ENCODE data around the gene SEC63.
"Not testable (repeated sequence)": the region's sequence is repeated elsewhere in the genome, so short reads cannot be mapped to it uniquely, and the experiment has no call there.

The SEC63 gene

DNA sequence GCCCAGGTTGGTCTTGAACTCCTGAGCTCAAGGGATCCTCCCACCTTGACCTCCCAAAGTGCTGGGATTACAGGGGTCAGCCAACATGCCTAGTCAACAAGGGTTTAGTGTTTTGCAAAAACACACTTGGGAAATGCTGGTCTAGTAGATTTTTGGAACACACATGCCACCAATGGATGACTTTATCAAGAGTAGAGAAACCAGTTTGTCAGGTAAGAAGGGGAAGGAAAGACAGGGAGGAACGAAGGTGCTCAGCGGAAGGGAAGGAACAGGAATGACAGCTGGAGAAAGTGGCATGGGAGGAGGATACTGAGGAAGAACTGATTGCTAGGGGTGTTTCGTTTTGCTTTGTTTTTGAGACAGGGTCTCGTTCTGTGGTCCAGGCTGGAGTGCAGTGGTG is 15.6 kb upstream of the SEC63 start:
- DNase-seq (ENCODE audit: low spot score) = no peak

DNA sequence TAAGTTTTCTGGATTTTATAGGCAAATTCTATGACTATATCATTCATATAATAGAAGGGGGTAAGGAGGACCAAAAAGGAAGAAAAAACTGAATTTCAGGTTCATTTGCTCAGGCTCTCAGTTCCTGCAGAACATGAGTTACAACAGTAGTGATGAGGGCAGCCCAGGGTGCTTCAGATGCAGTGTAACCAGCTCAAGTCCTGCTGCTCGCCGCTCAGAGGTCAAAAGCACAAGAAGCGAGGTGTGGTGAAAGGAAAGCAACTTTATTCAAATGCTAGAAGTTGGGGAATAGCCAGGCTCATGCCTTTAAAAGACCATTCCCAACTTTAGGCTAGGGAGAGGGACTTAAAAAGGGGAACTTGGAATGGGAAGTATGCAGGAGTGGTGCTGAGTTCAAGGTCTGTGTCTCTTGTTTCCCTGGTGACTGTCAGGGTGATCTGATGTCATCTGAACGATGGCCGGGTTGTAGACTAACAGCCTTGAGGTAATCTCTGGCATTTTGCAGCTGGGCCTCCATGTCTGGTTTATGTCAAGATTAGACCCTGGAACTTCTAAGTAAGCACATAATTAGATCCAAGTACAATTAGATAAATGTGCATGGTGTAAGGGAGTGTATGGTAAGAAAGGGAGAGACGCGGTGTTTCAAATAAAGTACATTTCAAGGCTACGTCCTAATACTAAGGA is 14.5 kb upstream of the SEC63 start:
- no peak for DNase-seq (ENCODE audit: low spot score)

- no peak for DNase-seq (ENCODE audit: low spot score)
Observed at GRCh38 chr6:107971181-107971580, 13.2 kb upstream of the SEC63 start.

DNA sequence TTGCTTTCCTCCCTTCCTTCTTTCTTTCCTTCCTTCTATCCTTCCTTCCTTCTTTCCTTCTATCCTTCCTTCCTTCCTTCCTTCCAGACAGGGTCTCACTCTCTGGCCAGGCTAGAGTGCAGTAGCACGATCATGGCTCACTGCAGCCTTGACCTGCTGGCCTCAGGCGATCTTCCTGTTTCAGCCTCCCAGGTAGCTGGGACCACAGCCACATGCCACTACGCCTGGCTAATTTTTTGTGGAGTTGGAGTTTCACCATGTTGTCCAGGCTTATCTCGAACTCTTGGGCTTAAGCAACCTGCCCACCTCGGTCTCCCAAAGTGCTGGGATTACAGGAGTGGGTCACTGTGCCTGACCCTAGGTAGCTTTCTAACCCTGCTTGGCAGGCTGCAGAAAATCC is 12.2 kb upstream of the SEC63 start:
- DNase-seq (ENCODE audit: low spot score) = no peak

DNA sequence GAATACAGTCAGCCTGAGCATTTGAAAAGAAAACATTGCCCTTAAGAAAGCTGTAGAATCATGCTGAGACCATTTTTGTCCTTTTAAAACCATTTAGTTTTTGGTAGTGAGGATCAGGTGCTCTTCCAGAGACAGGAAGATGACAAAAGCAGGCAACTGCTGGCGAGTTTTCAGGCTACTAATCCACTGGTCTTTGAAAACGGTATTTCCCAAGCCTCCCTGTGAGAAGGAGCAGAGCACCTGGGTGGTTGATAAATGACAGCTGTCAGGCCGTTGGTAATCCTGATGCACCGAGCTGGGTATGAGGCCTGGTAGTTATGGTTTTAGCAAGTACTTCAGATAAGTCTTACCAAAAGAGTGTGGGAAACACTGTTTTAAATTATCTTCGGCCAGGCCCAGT is 10.1 kb upstream of the SEC63 start:
- no peak for DNase-seq (ENCODE audit: low spot score)

- DNase-seq (ENCODE audit: low spot score) = no peak
Observed at GRCh38 chr6:107965746-107966145, 7.7 kb upstream of the SEC63 start.

DNA sequence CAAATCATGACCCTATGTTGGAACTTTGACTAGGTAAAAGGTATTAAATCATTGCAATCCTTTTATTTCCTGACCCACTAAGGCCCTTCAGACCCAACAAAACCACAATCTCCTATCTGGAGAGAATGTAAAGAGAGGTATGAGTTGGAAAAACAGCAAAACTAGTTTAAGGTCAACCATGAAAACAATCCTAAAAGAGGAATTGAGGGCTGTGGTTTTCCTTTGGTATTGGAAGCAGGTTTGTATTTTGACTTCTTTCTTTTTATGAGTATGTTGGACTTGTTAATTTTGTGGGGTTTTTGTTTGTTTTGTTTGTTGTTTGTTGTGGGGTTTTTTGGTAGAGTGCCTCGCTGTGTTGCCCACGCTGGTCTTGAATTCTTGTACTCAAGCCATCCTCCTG is 4.7 kb upstream of the SEC63 start:
- DNase-seq (ENCODE audit: low spot score) = no peak

DNA sequence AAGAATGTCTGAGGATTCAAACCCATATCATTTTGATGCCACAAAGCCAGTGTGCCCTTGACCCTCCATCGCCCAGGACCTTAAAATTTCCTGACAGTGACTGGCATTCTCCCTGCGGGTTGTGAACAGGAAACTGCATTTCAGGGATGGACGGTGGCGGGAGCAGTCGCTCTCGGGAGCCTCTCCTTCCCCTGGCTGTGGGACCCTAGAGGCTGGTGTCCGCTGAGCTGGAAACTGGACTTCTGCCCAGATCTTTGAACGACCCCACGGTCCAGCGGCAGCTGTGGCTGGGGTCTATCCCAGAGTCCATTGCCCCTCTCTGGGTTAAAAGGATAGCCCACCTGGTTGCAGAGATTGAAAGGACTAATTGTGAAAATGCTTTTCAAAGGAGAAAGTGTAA is 1.4 kb upstream of the SEC63 start:
- DNase-seq (ENCODE audit: low spot score) = no peak

- not testable (repeated sequence) for DNase-seq (ENCODE audit: low spot score)
Observed at GRCh38 chr6:107958689-107959362, 818 bp upstream of the SEC63 start.

DNA sequence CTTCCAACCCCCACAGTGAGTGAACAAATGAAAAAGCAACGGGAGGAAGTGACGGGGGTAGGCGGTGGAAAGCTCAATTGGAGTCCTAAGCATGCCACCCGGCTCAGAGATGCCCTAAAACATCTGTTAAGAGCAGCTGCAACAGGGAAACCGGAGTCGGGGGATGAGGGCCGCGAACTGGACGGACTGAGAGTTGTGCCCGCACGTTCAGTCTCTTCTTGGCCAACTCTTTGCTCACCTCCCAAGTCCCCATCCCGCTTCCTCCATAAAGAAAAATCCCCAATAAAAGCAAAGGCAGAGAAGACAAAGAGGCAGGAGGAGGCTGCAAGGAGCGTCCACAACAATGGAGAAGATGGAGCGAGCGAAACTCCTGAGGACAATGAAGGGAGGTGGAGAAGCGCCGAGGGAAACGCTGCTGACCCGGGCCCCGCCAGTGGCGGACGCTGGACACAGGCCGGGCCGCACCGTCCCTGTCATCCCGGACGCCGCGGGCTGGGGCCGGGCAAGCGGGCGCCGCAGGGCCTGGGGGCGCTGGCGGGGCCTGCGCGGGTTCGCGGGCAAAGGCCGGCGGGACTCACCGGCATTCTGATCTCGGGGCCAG is 600 bp downstream of the SEC63 start:
- DNase-seq (ENCODE audit: low spot score) = peak; percentile 57

DNA sequence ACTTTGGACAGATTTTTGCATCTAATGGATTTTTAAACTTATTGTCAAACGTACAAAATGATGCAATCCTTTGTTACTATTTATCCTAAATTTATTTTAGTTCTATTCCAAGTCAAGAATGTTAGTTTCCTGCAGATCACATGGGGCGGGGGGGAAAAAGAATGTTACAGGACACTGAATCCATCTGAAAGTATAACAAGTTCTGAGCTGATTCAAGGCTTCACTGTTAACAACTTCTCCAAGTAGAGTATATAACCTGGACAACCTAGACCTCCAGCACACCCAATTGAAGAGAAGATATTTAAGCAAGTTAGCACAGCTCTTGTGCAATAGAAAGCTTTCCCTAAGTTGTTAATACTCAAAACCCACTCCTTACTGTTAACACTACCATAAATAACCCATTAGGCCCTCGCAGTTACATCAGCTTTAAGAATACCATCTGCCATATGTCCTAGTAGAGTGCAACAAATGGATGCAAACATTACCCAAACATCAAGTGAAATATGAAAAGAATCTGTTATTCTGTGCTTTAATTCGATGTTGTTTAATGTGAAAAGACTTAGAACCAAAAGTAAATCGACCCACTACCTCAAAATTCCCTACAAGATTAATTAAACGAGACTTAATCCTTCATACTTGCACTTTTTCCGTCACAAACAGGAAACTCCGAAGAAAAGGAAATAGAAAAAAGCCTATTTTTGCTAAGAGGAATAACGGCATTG is 1.3 kb downstream of the SEC63 start:
- DNase-seq (ENCODE audit: low spot score) = no peak

DNA sequence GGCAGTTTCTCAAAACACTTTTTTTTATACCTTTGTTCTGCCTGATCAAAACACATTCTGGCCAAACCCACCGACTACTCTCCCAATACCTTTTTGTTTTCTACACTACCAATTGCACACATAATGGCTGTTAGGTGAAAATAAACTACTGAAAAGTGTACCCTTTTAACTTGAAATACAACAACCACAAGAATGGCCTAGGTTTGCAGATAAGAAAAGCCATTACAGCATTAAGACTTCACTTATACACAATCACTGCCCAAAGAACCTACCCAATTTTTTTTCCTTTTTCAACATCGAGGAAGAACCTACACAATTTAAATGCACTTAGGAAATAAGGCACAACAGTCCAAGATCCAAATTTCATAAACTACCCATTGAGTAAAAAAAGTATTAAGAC is 1.8 kb downstream of the SEC63 start:
- no peak for DNase-seq (ENCODE audit: low spot score)

DNA sequence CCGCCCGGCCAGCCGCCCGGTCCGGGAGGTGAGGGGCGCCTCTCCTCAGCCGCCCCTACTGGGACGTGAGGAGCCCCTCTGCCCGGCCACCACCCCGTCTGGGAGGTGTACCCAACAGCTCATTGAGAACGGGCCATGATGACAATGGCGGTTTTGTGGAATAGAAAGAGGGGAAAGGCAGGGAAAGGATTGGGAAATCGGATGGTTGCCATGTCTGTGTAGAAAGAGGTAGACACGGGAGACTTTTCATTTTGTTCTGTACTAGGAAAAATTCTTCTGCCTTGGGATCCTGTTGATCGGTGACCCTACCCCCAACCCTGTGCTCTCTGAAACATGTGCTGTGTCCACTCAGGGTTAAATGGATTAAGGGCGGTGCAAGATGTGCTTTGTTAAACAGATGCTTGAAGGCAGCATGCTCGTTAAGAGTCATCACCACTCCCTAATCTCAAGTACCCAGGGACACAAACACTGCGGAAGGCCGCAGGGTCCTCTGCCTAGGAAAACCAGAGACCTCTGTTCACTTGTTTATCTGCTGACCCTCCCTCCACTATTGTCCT is 4.1 kb downstream of the SEC63 start:
- not testable (repeated sequence) for DNase-seq (ENCODE audit: low spot score)

DNA sequence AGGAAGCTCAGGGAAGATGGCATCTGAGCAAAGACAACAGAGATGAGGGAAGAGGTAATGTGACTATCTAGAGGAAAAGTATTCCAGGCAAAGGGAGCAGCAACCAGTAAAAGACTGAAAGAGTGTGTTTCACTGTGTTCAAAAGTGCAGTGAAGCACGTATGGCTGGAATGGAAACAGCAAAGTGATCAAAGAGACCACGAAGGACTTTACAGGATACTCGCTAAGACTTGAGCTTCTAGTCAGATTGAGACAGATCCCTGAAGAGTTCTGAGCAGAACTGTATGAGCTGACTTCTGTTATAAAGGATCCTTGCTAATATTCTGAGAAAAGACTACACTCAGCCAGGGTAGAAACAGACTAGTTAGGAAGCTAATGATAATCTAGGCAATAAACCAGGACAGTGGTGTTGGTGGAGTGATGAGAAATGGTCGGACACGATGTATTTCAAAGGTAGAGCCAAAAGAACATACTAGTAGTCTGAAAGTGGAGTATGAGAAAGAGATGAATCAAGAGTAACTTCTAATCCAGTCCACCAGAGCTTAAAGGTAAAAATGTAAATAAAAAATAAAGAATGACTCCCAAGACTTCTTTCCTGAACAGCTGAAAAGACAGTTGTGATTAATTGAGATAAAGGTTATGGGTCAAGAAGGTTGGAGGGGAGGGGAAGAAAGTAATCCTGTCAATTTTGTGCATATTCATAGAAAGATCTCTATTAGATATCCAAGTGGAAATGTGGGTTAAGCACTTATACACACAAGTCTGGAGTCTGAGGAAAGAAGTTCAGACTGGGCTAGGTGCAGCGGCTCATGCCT is 14.2 kb downstream of the SEC63 start:
- no peak for DNase-seq (ENCODE audit: low spot score)

DNA sequence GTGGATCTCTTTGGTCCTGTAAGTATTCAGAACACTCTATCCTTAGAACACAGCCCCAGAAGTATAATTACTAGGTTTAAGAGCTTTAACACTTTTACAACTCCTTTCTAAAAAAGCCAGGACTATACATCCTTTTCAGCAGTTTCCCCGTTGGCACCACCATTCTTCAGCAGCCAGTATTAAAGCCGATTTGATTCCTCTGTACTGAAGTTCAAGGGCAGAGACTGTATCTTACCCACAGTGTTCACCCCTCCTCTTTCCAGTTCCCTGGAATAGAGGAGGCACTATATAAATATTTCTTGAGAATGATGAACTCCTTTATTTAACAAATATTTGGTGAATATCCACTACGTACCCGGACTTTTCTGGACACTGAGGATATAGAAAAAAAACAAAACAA is 15.9 kb downstream of the SEC63 start:
- DNase-seq (ENCODE audit: low spot score) = no peak

DNA sequence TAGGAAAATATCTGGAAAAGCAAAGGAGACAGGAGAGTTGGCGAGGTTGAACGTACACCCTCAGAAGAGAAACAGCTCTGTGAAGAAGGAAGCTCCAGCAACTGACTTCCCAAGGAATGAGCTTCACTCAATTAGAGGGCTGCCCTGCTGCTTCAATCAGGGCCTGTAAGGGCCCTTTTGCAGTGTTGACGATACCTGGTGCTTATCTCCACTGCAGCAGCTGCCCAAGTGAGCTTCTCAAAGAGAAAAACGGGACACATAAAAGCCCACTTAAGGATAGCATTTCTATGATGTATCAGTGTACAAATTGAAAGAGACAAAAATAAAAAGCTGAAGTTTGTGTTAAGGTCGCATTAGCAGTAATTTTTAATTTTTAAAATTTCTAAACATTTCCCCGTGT is 16.4 kb downstream of the SEC63 start:
- DNase-seq (ENCODE audit: low spot score) = no peak

DNA sequence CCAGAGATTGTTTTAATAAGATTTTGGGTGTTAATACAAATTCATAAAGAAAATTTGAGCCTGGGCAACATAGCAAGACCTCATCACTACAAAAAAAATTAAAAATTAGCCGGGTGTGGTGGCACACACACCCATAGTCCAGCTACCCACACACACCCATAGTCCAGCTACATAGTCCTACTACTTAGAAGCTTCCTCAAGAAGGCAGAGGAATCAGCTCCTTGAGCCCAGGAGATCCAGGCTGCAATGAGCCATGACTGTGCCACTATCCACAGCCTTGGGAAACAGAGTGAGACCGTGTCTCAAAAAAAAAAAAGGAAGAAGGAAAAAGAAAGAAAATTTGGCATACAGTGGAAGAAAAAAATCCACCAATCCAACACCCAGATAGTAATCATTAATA is 16.8 kb downstream of the SEC63 start:
- no peak for DNase-seq (ENCODE audit: low spot score)

DNA sequence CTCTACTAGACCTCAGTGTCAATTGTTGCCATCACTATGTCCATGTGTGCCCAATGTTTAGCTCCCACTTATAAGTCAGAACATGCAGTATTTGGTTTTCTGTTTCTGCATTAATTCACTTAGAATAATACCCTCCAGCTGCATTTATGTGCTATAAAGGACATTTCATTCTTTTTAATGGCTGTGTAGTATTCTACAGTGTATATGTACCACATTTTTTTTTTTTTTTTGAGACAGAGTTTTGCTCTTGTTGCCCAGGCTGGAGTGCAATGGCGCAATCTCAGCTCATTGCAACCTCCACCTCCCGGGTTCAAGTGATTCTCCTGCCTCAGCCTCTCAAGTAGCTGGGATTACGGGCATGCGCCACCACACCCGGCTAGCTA is 21.1 kb downstream of the SEC63 start:
- not testable (repeated sequence) for DNase-seq (ENCODE audit: low spot score)

DNA sequence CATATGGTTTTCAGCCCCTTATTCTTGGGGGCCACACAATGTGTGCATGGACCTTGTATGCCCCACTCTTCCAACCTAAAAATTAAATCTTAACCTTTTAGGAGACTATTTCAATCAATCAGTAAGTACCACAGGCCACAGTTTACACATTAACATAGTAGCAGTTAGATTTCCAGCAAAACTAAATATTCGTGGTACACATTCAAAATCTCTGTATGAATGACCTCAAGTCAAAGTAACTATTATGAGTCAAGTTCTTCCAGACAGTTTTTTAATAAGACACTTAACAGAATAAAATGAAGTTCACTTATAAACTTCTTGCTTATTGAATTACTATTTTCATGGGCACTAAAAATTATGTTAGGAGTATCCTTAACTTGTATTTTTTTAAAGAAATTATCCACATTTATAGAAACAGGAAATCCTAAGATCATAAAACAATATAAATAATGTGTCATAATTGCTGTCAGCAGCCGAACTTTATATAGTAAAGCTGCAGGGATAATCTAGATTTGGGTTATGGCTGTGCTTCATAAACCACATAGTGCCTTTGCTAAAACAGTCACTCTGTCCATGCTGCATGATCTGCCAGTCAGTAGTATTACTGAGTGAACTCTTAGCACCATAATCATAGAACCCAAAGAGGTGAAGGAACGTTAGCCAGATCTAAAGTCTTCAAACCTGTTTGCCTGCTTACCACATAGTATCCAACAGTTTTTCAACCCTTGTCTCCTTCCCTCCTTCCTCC is 21.7 kb downstream of the SEC63 start:
- DNase-seq (ENCODE audit: low spot score) = no peak

GRCh38 chr6:107934229-107934628 is 23.8 kb downstream of the SEC63 start:
- not testable (repeated sequence) for DNase-seq (ENCODE audit: low spot score)

- no peak for DNase-seq (ENCODE audit: low spot score)
Observed at GRCh38 chr6:107932580-107932979, 25.4 kb downstream of the SEC63 start.

Measured in Ammon's horn (tissue), 1 donor.